HCT116 (cell line): ENCODE data around the gene CPNE4. TPM values are rescaled to one million over a fixed set of nuclear protein-coding genes. Genes with fewer than 3 reads are reported as not detected.

Source experiments
- ATAC-seq: fragments of 200-7000 bp; cut with Tn5 transposase; 2 replicates; pipeline ENCODE4 v1.9.1; 2020; ENCODE audit warnings: mild to moderate bottlenecking, moderate library complexity
- BruUV-seq: library from RNA; stranded (reverse); fragments of 400-500 nt; replicated peaks from 2 replicates; lab custom pipeline; 2021; lab: Mats Ljungman, UMichigan
- CTCF ChIA-PET: fragments of 300-600 bp; sonication (Branson Sonifier 250); formaldehyde crosslinking; loops from one replicate; lab custom pipeline; 2021; ENCODE audit warnings: antibody characterized with exemption; lab: Charles Lee
- POLR2A ChIA-PET: fragments of 300-600, 350-600 bp; sonication (Branson Sonifier 250); formaldehyde crosslinking; loops from one replicate; lab custom pipeline; 2021; ENCODE audit warnings: antibody characterized with exemption; lab: Charles Lee
- RAD21 ChIA-PET, 2 experiments: fragments of 300-600 bp; sonication (Branson Sonifier 250); formaldehyde crosslinking; loops; one replicate each; lab custom pipeline; 2023; ENCODE audit warnings: low total read pairs in 2 of 2; ENCODE audit not compliant: uncharacterized antibody in 2 of 2, unreplicated experiment in 2 of 2, low non-redundant PET in 1 of 2; lab: Charles Lee
- DNase-seq: peaks from one replicate; pipeline ENCODE4 v3.0.0-alpha.2; 2010; ENCODE audit warnings: low read depth, low spot score
- H2AFZ ChIP-seq: fragments of 200-600 bp; shearing (Covaris generic), sonication (generic); 2 replicates; pipeline ENCODE4 v1.6.1; 2017; ENCODE audit warnings: low read depth, mixed run types, mixed read lengths, antibody characterized with exemption, low read length; ENCODE audit not compliant: poor library complexity, severe bottlenecking
- H3K27ac ChIP-seq: 2 replicates; pipeline ENCODE4 v1.5.1; 2012; ENCODE audit warnings: low read depth, low read length
- H3K27me3 ChIP-seq: fragments of 200-600 bp; sonication (generic); 2 replicates; pipeline ENCODE4 v1.6.1; 2016; ENCODE audit warnings: mixed run types, low read length, mixed read lengths; ENCODE audit not compliant: insufficient read depth
- H3K36me3 ChIP-seq, 2 experiments: fragments of 200-500 bp in 1 of 2; fragments of 200-600 bp in 1 of 2; sonication (Bioruptor generic) in 1 of 2; sonication (generic) in 1 of 2; 2 replicates each; pipeline versions ENCODE4 v1.5.1 to v1.6.1; 2014 to 2016; ENCODE audit warnings: low read length in 2 of 2, inconsistent platforms in 1 of 2, mixed read lengths in 1 of 2, mixed run types in 1 of 2; ENCODE audit not compliant: insufficient read depth in 2 of 2, control insufficient read depth in 1 of 2
- H3K4me1 ChIP-seq, 2 experiments: fragments of 200-600 bp in 1 of 2; sonication (generic) in 1 of 2; 2 replicates each; pipeline versions ENCODE4 v1.5.1 to v1.6.1; 2012 to 2017; ENCODE audit warnings: low read length in 2 of 2, inconsistent platforms in 1 of 2, mild to moderate bottlenecking in 1 of 2, mixed read lengths in 1 of 2, mixed run types in 1 of 2, moderate library complexity in 1 of 2; ENCODE audit not compliant: insufficient read depth in 2 of 2, control insufficient read depth in 1 of 2
- H3K4me2 ChIP-seq: fragments of 200-600 bp; sonication (generic); 2 replicates; pipeline ENCODE4 v1.6.1; 2017; ENCODE audit warnings: mixed run types, low read length, mixed read lengths
- H3K4me3 ChIP-seq, 2 experiments: fragments of 200-600 bp in 1 of 2; sonication (generic) in 1 of 2; replicated peaks in 1 of 2; 2 replicates each; pipeline ENCODE4 v1.5.1; 2011 to 2016; ENCODE audit warnings: low read length in 2 of 2, control low read depth in 1 of 2, low read depth in 1 of 2, mild to moderate bottlenecking in 1 of 2, mixed read lengths in 1 of 2, mixed run types in 1 of 2
- H3K79me2 ChIP-seq: fragments of 200-600 bp; sonication (generic); 2 replicates; pipeline ENCODE4 v1.6.1; 2017; ENCODE audit warnings: mild to moderate bottlenecking, mixed run types, low read length, moderate library complexity, mixed read lengths; ENCODE audit not compliant: insufficient read depth
- H3K9ac ChIP-seq: fragments of 200-600 bp; sonication (generic); 2 replicates; pipeline ENCODE4 v1.6.1; 2016; ENCODE audit warnings: low read length, mixed read lengths
- H3K9me2 ChIP-seq: fragments of 200-600 bp; sonication (generic), shearing (Covaris generic); 2 replicates; pipeline ENCODE4 v1.6.1; 2017; ENCODE audit warnings: mixed run types, mild to moderate bottlenecking, moderate library complexity; ENCODE audit not compliant: insufficient read depth
- H3K9me3 ChIP-seq, 2 experiments: fragments of 200-500 bp in 1 of 2; fragments of 200-600 bp in 1 of 2; sonication (Bioruptor generic) in 1 of 2; sonication (generic) in 1 of 2; 2 replicates each; pipeline ENCODE4 v1.6.1; 2014 to 2017; ENCODE audit warnings: low read length in 2 of 2, mixed read lengths in 2 of 2, inconsistent platforms in 1 of 2, low read depth in 1 of 2, mild to moderate bottlenecking in 1 of 2, mixed run types in 1 of 2, moderate library complexity in 1 of 2; ENCODE audit not compliant: control insufficient read depth in 1 of 2, insufficient read depth in 1 of 2
- H4K20me1 ChIP-seq: fragments of 200-600 bp; sonication (generic), shearing (Covaris generic); 2 replicates; pipeline ENCODE4 v1.6.1; 2017; ENCODE audit warnings: mixed run types, mild to moderate bottlenecking, moderate library complexity; ENCODE audit not compliant: insufficient read depth
- CEBPB ChIP-seq: IDR thresholded peaks from 2 replicates; pipeline ENCODE4 v1.6.1; 2012; ENCODE audit warnings: low read depth
- EGR1 ChIP-seq: IDR thresholded peaks from 2 replicates; pipeline ENCODE4 v1.6.1; 2012; ENCODE audit warnings: low read depth
- ELF1 ChIP-seq: IDR thresholded peaks from 2 replicates; pipeline ENCODE4 v1.6.1; 2012; ENCODE audit warnings: low read depth, borderline replicate concordance
- EZH2 ChIP-seq: fragments of 200-600 bp; sonication (generic); IDR thresholded peaks from 2 replicates; pipeline ENCODE4 v1.6.1; 2017; ENCODE audit warnings: antibody characterized with exemption, mixed run types
- EZH2phosphoT487 ChIP-seq: fragments of 200-600 bp; IDR thresholded peaks from 2 replicates; pipeline ENCODE4 v1.6.1; 2018; ENCODE audit warnings: antibody characterized with exemption, borderline replicate concordance
- JUND ChIP-seq: IDR thresholded peaks from 2 replicates; pipeline ENCODE4 v1.6.1; 2012
- RAD21 ChIP-seq: IDR thresholded peaks from 2 replicates; pipeline ENCODE4 v1.6.1; 2012; ENCODE audit warnings: low read depth, mild to moderate bottlenecking
- REST ChIP-seq: IDR thresholded peaks from 2 replicates; pipeline ENCODE4 v1.6.1; 2012; ENCODE audit warnings: low read depth
- SIN3A ChIP-seq: IDR thresholded peaks from 2 replicates; pipeline ENCODE4 v1.6.1; 2012; ENCODE audit warnings: low read depth
- SP1 ChIP-seq: IDR thresholded peaks from 2 replicates; pipeline ENCODE4 v1.6.1; 2012; ENCODE audit warnings: low read depth
- SRF ChIP-seq: IDR thresholded peaks from 2 replicates; pipeline ENCODE4 v1.6.1; 2012; ENCODE audit warnings: low read depth
- TCF7L2 ChIP-seq: IDR thresholded peaks from 2 replicates; pipeline ENCODE4 v1.7.0; 2011; ENCODE audit warnings: borderline replicate concordance, inconsistent platforms; ENCODE audit not compliant: insufficient read depth, insufficient read length; ENCODE audit errors: extremely low read depth
- ZBTB33 ChIP-seq: IDR thresholded peaks from 2 replicates; pipeline ENCODE4 v1.6.1; 2011; ENCODE audit warnings: mild to moderate bottlenecking, low read length, moderate library complexity; ENCODE audit not compliant: insufficient replicate concordance; ENCODE audit errors: extremely low read depth
- ZFX ChIP-seq: fragments of 450-650 bp; IDR thresholded peaks from 2 replicates; pipeline ENCODE4 v1.6.1; 2017
- intact Hi-C: fragments of 100-400 bp; cut with micrococcal nuclease; formaldehyde crosslinking; loops from 2 replicates; pipeline ENCODE4 v1.10.0; 2022
- total RNA-seq: library from RNA; stranded (reverse); gene quantifications from one replicate; pipeline ENCODE4 v1.2.1, GENCODE V29; 2021; ENCODE audit not compliant: unreplicated experiment

The CPNE4 gene
- total RNA-seq, 1 experiment from 2014 or later = not detected

- TF ChIP-seq ZBTB33 = no peak
- no peak for TF ChIP-seq RAD21
- TF ChIP-seq EGR1 = no peak
- no peak for TF ChIP-seq EZH2phosphoT487
- TF ChIP-seq SIN3A = no peak
- TF ChIP-seq ZFX = no peak
- no peak for TF ChIP-seq SP1
- no peak for TF ChIP-seq JUND
Measured at GRCh38 chr3:132022914-132023313, 11.9 kb downstream of the CPNE4 start (continued).

- intact Hi-C loops = no loop called here
- Histone ChIP-seq H2AFZ (no peak overlapping the region), H3K4me2 (no peak overlapping the region), H4K20me1 (no peaks in the 10 kb centered on the region), H3K4me1 (no peaks in the 10 kb centered on the region), H3K9ac (no peak overlapping the region), H3K36me3 (no peaks in the 10 kb centered on the region), H3K27ac (no peak overlapping the region), H3K4me3 (no peak overlapping the region), H3K9me3 (no peaks in the 10 kb centered on the region), H3K79me2 (no peaks in the 10 kb centered on the region), H3K9me2 (no peaks in the 10 kb centered on the region), H3K27me3 (peaks cover 74% of the 10 kb centered on the region)
- no peak for ATAC-seq
- TF ChIP-seq TCF7L2 (no peak), REST (no peak), JUND (no peak), CEBPB (no peak), SP1 (no peak), EZH2 (no peak), ELF1 (no peak), EZH2phosphoT487 (no peak), SIN3A (no peak), SRF (no peak)
- CTCF ChIA-PET = no interaction called here
- BruUV-seq = no TSS peak
- RAD21 ChIA-PET = no interaction called here
- DNase-seq = no peak
- POLR2A ChIA-PET = no interaction called here
Measured at GRCh38 chr3:132020058-132020457, 14.8 kb downstream of the CPNE4 start.
